Stomach (tissue), 9 donors: ENCODE measurements around the gene PRKACB. TPM values are rescaled to one million over a fixed set of nuclear protein-coding genes. Genes with fewer than 3 reads are reported as not detected.

Experiments
- DNase-seq, 2 donors: peaks; one replicate each; pipeline versions ENCODE4 v3.0.0 to v3.0.0-alpha.2; 2013 to 2019
- H3K27ac ChIP-seq, 5 donors: fragments of 200-600 bp in 4 of 5; sonication (generic) in 4 of 5; one replicate each; pipeline ENCODE4 v1.5.1; 2013 to 2019; ENCODE audit warnings: mild to moderate bottlenecking in 1 of 5, moderate library complexity in 1 of 5
- H3K27me3 ChIP-seq, 3 donors: fragments of 200-600 bp; sonication (generic); one replicate each; pipeline ENCODE4 v1.5.1; 2017 to 2019; ENCODE audit warnings: mixed run types in 1 of 3
- H3K36me3 ChIP-seq, 4 donors: fragments of 200-600 bp; sonication (generic); 1 replicate in 3 of 4; 2 replicates in 1 of 4; pipeline ENCODE4 v1.5.1; 2016 to 2019
- H3K4me1 ChIP-seq, 4 donors: fragments of 200-600 bp; sonication (generic); one replicate each; pipeline ENCODE4 v1.5.1; 2016 to 2019
- H3K4me3 ChIP-seq, 4 donors: fragments of 200-600 bp; sonication (generic) in 3 of 4; one replicate each; pipeline ENCODE4 v1.5.1; 2016 to 2019; ENCODE audit warnings: mild to moderate bottlenecking in 1 of 4
- H3K9me3 ChIP-seq, 4 donors: fragments of 200-600 bp; sonication (generic); one replicate each; pipeline ENCODE4 v1.5.1; 2016 to 2019
- CTCF ChIP-seq, 7 experiments: fragments of 450-650 bp in 4 of 7; fragments of 200-600 bp in 3 of 7; sonication (generic) in 3 of 7; IDR thresholded peaks; one replicate each; pipeline ENCODE4 v1.5.1; 2016 to 2019; ENCODE audit warnings: antibody characterized with exemption in 7 of 7, control low read depth in 2 of 7, mild to moderate bottlenecking in 1 of 7
- EP300 ChIP-seq: sonication (generic); formaldehyde crosslinking; IDR thresholded peaks from one replicate; pipeline ENCODE4 v1.6.1; 2017; ENCODE audit warnings: antibody characterized with exemption
- POLR2A ChIP-seq, 4 donors: fragments of 450-650 bp; IDR thresholded peaks; one replicate each; pipeline ENCODE4 v1.6.1; 2016; ENCODE audit warnings: antibody characterized with exemption in 4 of 4, control low read depth in 2 of 4, mild to moderate bottlenecking in 1 of 4, moderate library complexity in 1 of 4
- POLR2AphosphoS5 ChIP-seq, 3 donors: sonication (generic); formaldehyde crosslinking; IDR thresholded peaks; one replicate each; pipeline ENCODE4 v1.6.1; 2016; ENCODE audit warnings: antibody characterized with exemption in 3 of 3
- WGBS, 5 donors: extraction: QIAGEN DNeasy Blood & Tissue Kit in 3 of 5; methylation state at CpG; one replicate each; pipeline versions ENCODE4 v1.1.5 to v1.1.7; 2013 to 2018; 5-methylcytosine and 5-hydroxymethylcytosine counted together
- intact Hi-C: fragments of 100-400 bp; cut with DNase I; formaldehyde crosslinking; loops from one replicate; pipeline ENCODE4 v1.15.1; 2023; ENCODE audit warnings: low total_unique reads
- polyA plus RNA-seq, 3 donors: library from polyadenylated mRNA; stranded (reverse); fragments of 200-250 nt; gene quantifications; one replicate each; pipeline ENCODE4 v1.2.3, GENCODE V29; 2013
- total RNA-seq, 5 donors: library from RNA; depleted of rRNA; stranded (reverse); fragments of >200 nt; gene quantifications; one replicate each; pipeline versions ENCODE4 v1.1.0 to v1.2.3, GENCODE V29; 2014 to 2016
- donor health status: healthy with polysubstance abuse.
- donor health status: Bipolar disorder and iron deficiency.
- donor health status: healthy.

The PRKACB gene
- total and polyA plus RNA-seq, 8 donors = 13.8 to 64.8 (median 31.3) TPM

- intact Hi-C loops = no loop called here
- Histone ChIP-seq H3K27me3 (no peaks in the 10 kb centered on the region), H3K27ac (no peak overlapping the region), H3K9me3 (no peaks in the 10 kb centered on the region), H3K4me1 (no peaks in the 10 kb centered on the region), H3K4me3 (no peak overlapping the region), H3K36me3 (no peaks in the 10 kb centered on the region)
- TF ChIP-seq POLR2A (IDR thresholded peaks at IDR 0.05) (no peak), EP300 (no peak), CTCF (IDR thresholded peaks at IDR 0.05) (no peak), POLR2AphosphoS5 (IDR thresholded peaks at IDR 0.05) (no peak)
- 67 to 87% (median 78%) methylated on average over 2 of the region's 2 CpGs for WGBS, 5 donors
- no peak for DNase-seq
Measured at GRCh38 chr1:84116558-84116957, 27.5 kb upstream of the PRKACB start.

- intact Hi-C loops = no loop called here
- Histone ChIP-seq H3K36me3 (no peaks in the 10 kb centered on the region), H3K27me3 (no peaks in the 10 kb centered on the region), H3K27ac (no peak overlapping the region), H3K4me1 (no peaks in the 10 kb centered on the region), H3K4me3 (no peak overlapping the region), H3K9me3 (no peaks in the 10 kb centered on the region)
- DNase-seq = no peak
- 87 to 100% (median 97%) methylated on average over 1 of the region's 1 CpG for WGBS, 5 donors
- no peak for TF ChIP-seq CTCF (IDR thresholded peaks at IDR 0.05)
- TF ChIP-seq POLR2A (IDR thresholded peaks at IDR 0.05) = no peak
- TF ChIP-seq POLR2AphosphoS5 (IDR thresholded peaks at IDR 0.05) = no peak
- no peak for TF ChIP-seq EP300
Measured at GRCh38 chr1:84117868-84118267, 26.2 kb upstream of the PRKACB start.

DNA sequence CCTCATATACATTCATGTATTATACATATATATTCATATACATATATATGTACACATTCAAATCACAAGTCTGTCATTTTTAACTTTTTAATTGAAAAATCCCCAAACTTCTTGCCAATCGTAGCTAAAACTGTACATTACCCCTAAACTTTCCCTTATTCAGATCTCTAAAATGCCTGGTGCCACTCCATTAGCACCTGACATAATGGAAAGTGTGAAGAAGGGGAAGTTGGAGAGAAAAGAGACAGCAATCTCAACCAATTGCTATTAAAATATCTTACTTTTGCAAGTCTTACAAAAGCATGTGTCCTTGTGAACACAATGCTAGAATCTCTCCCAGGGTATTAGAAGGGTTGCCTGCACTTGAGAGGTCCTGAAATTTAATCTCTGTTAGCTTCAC lies 22.7 kb upstream of the PRKACB start:
- Histone ChIP-seq H3K36me3 (no peaks in the 10 kb centered on the region), H3K27ac (no peak overlapping the region), H3K4me3 (no peak overlapping the region), H3K4me1 (peaks cover 0 to 7% (median 2%) of the 10 kb centered on the region in 4 donors), H3K9me3 (no peaks in the 10 kb centered on the region), H3K27me3 (no peaks in the 10 kb centered on the region)
- intact Hi-C loops = loop anchor here (5.0 kb wide), 1 partner anchor 189 kb away; no protein-coding TSS in a partner anchor
- DNase-seq = no peak
- TF ChIP-seq POLR2AphosphoS5 (IDR thresholded peaks at IDR 0.05) (no peak), EP300 (no peak), POLR2A (IDR thresholded peaks at IDR 0.05) (no peak), CTCF (IDR thresholded peaks at IDR 0.05) (no peak)
- WGBS, 5 donors = 80 to 91% (median 82%) methylated on average over 1 of the region's 1 CpG

DNA sequence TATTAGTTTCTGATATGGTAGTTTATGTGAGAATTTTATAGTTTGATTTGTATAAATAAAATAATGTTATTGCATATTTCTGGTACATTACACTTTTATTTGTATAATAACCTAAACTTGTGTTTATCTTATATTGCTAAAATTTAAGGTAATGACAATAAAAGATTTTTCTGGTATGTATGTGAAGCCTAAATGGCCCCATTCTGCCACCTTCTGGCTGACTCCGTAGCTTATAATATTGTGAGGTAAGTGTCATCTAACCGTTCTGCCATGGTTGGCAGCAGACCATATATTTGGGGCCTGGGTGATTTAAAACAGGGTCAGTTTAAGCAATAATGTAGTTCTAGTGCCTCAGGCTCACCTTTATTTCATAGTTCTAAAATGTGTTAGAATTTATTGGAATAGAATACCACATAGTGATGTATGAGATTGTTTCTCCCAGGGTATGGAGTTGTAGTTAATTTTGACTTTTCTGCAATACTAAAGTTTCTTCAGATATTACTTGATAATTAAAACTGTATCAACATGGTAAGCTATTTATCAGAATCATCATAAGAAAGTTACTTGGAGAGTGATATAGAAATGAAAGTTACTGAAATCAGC lies 21.2 kb upstream of the PRKACB start:
- Histone ChIP-seq H3K9me3 (no peaks in the 10 kb centered on the region), H3K4me1 (peaks cover 0 to 7% (median 2%) of the 10 kb centered on the region in 4 donors), H3K27me3 (no peaks in the 10 kb centered on the region), H3K4me3 (no peak overlapping the region), H3K36me3 (no peaks in the 10 kb centered on the region), H3K27ac (no peak overlapping the region)
- DNase-seq = peak; percentile 59 to 76
- WGBS, 5 donors = 2 to 10% (median 3%) methylated on average over 2 of the region's 2 CpGs
- peak in 5 of 7 experiments; percentile 18 to 64 (median 48) for TF ChIP-seq CTCF (IDR thresholded peaks at IDR 0.05)
- no peak for TF ChIP-seq POLR2A (IDR thresholded peaks at IDR 0.05)
- intact Hi-C loops = loop anchor here (5.0 kb wide), 1 partner anchor 191 kb away; no protein-coding TSS in a partner anchor
